GM18861 (cell line): Measurements from ENCODE around the gene ATG3.
"Not testable (repeated sequence)": the region's sequence is repeated elsewhere in the genome, so short reads cannot be mapped to it uniquely, and the experiment has no call there.

Source experiments
- ATAC-seq: cut with Tn5 transposase; IDR thresholded peaks from one replicate; pipeline ENCODE4 v1.9.1; 2021; ENCODE audit not compliant: unreplicated experiment

Gene ATG3

DNA sequence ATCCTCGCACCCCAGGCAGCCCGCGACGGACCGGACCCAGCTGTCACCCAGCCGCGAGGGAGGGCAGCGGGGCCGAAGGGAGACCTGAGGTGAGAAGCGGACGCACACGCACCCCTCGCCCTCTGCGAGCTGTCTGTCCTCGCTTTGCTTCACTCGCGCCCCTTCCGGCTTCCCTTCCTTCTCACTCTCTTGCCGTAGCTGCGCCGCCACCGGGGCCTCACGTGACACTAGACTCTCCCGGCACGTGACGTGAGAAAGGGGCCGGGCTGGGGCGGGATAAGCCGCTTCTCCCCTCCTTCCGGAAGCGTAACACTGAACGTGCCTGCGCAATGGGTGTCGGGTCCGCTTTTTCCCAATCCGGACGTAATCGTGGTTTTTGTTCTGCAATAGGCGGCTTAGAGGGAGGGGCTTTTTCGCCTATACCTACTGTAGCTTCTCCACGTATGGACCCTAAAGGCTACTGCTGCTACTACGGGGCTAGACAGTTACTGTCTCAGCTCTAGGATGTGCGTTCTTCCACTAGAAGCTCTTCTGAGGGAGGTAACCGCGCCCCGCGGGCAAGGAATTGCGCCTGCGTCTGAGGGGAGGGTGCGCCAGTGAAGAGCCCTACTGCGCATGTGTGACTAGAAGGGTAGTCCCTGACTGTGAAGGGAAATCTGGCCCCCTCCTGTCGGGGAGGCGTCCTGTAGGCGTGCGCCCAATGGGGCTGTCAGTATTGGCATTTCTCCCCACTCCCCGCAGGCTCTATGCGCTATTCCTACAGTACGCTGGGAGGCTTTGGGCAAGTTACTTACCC is at the start of gene ATG3, which contains the start of gene SLC35A5:
Gene ATG3 (minus strand): TSS at position 229 of the 796 bp plus-strand sequence. CDS start 434 bp downstream, outside the sequence.
Gene SLC35A5 (plus strand): TSS at position 312 of the 796 bp plus-strand sequence. CDS start 1,359 bp downstream, outside the sequence.
- ATAC-seq = peak; percentile 81

DNA sequence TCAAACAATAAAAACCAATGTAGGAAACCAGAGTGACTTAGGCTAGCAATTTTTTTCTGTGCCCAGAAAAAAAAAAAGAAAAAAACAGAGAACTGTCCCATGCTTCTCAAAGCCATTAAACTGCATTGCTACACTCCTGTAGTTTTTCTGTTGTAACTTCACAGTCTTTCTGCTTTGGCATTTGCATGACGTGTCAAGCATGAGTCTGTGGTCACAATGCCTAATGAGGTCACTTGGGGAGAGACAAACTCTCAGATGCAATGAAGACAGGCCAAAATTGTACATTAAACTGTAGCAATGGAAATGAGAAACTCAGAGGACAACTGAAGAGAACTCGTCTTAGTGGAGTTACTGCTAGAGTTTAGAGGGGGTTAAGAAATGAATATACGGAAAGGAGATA is 48.4 kb upstream of the ATG3 start:
- no peak for ATAC-seq

DNA sequence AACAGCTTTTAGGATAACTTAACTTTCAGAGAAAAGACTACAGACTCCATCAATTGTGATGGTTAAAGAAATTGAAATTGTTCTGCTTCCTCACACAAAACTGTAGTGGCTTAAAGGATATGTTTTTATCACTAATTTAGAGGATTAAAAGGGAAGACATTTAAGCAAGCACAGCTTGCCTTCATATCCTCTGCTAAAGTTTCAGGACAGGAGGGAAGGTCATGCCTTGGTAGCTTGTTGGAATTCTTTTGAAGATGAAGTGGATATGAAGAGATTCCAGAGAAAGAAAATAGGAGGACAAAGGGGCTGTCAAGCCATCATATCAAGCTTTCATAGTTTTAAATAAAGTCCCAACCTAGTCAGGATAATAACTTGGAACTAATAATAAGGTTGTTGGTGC is 46.1 kb upstream of the ATG3 start:
- no peak for ATAC-seq

DNA sequence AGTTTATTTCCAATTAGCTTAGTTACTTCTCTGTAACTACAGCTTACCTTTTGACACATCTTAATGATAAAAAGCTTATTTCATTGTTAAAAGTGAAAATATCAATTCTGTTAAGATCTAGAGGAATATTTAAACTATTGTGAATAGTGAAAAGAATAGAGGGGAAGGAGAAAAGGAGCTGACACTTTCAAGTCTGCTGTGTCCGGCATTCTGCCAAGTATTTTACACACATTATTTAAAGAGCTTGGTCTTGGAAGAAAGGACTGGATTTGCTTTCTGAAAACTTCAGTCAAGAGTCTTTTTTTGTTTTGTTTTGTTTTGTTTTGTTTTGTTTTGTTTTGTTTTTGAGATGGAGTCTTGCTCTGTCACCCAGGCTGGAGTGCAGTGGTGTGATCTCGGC is 44.3 kb upstream of the ATG3 start:
- ATAC-seq = no peak

DNA sequence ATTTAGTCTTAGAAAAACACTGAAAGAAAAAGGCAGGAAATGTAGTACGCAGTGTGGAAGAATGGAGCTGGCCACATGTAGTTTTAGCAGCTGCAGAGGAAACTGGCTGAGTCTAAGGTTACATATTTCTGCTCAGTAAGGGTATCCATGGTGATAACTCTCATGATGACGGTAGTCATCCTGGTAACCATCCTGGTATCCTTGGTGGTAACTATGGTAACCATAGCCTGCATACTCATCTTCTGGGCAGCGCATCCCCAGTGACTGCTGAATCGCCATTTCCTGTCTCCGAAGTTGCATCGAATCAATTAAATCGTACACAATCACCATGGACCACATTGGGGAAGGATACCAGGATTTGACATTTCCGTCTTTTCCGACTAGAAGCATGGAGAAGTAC is 43.5 kb upstream of the ATG3 start:
- ATAC-seq = no peak

DNA sequence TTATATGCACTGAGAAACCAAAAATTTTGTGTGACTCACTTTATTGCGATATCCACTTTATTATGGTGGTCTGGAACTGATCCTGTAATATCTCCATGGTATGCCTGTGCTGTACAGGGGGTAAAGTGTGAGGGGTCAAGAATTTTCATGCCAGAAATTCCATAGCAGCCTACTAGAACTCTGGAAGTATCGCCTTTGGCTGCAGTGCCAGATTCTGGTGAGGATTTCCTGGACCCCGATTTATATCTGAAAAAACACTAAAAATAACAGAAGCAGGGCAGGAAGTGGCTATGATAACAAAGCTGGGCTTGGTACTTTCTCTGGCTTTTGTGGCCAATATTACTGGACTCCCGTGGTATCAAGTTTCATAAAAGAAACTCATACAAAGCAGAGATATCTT is 42.8 kb upstream of the ATG3 start:
- no peak for ATAC-seq

DNA sequence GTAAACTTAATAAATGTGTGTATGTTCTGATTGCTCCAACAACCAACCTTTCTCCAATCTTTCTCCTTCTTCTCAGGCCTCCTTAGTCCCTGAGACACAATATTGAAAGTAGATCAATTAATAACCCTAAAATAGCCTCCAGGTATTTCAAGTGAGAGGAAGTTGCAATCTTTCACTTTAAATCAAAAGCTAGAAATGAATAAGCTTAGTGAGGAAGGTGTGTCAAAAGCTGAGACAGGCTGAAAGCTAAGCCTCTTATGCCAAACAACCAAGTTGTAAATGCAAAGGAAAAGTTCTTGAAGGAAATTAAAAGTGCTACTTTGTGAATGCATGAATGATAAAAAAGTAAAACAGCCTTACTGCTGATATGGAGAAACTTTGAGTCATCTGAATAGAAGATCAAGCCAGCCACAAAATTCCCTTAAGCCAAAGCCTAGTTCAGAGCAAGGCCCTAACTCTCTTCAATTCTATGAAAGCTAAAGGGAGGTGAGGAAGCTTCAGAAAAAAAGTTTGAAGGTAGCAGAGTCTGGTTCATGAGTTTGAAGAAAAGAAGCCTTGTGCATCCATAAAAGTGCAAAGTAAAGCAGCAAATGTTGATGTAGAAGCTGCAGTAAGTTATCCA is 40.6 kb upstream of the ATG3 start:
- peak; percentile 88 for ATAC-seq

DNA sequence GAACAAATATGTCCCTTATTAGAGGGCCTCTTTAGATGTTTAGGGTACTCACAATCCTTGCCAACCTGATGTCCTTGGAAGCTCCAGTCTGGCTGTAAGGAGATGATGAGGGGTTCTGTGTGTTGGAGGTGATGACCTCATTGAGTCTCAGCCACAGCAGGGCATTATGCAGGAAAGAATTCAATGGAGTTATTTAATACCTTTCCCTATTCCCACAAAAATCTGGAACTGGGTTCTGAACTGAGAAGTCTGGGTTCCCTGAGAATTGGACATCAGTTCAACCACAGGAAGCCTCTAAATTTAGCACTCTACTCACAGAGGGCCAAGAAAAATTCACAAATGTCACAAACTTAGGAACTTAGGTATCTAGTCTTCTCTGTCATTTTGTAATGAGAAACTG is 37.0 kb upstream of the ATG3 start:
- no peak for ATAC-seq

DNA sequence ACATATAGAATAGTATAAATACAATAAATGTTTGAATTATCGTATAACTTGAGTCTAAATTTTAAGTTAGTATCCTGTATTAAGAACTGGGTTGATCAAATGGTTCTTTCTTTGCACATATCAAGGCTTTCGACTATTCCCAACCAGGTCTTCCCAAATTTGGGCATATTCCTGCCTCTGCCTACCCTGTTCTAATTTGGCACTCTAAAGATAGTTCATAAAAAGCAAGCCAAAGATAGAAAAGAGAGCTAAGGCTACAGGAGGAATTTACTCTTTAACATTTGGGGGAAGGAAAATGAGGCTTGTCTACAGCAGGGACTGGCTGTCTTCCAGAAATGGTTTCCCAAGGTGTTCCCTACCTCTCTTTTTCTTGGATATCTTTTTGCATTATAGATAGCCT is 36.2 kb upstream of the ATG3 start:
- no peak for ATAC-seq

DNA sequence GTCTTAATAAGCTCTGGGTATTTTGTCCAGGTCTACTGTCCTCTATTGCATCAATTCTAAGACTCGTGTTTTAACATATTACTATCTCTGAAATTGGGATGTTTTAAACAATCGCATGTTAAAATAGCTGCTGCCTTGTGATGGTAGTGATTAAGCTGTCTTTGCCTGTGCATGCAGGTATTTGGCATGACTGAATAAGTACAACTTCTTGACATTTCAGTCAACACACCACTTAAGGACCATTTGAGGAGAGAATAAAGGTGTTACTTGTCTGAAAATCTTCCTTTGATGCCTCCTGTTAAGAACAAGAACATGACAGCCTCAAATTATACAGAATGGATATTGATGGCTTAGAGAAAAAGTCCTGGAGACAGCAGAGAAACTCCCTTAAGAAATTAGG is 33.1 kb upstream of the ATG3 start:
- no peak for ATAC-seq

DNA sequence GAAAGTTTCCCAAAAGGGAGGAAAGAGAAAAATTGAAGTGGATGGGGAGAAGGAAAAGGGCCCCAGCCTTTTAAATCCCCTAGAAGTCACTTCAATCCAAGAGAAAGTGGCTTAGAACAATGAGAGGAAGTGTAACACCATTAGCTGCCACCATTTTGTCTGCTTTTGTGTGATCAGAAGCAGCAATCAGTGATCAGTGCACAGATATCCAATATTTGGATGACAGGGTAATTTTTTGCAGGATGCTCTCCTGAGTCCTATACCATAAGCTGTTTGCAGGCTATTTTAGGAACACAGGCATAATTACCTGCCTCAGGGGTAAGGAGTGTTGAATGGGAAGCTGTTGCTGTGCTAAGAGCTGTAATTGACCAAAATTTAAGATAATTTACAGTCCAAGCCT is 31.5 kb upstream of the ATG3 start:
- ATAC-seq = no peak

DNA sequence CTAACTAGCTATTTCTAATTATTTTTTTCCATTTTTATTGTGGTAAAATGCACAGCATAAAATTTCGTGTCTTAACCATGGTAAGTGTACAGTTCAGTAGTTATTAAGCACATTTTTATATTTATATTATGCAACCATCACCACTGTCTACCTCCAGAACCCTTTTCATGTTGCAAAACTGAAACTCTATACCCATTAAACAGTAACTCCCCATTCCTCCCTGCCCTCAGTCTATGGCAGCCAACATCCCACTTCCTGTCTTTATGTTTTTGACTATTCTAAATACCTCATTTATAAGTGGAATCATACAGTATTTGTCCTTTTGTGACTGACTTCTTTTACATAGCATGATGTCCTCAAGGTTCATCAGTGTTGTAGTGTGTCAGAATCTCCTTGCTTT is 25.6 kb upstream of the ATG3 start:
- ATAC-seq = no peak

DNA sequence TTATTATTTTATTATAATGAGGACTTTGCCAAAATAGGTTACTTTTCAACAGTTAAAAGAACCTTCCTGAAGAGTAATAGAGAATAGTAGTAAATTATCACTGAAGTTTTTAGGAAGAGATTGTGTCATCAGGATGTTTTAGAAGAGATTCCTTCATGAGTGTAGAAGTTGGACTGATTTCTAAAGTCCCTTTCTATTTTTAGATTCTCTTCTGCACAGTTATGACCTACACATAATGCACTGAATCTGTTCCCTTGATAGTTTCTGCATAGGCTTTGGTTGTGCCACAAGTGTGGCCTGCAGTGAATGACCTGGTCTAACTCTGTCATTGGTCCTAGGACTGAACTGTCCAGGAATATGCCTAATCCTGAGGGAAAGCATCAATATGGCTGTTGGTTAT is 24.0 kb upstream of the ATG3 start:
- ATAC-seq = no peak

DNA sequence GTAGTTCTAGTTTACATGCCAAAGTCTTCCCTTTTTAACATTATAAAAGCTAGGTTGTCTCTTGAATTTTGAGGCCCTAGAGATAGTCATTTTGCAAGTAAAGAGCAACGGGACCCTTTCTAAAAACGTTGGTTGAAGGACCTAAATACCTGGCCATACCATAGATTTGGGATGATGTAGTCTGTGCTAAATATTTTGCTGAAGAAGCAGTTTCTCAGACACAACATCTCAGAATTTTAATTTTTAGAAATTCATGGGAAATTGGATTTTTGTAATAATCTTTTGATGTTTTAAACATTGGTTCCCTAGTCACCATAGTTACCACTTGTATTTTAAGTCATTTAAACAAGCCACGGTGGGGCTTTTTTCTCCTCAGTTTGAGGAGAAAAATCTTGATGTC is 21.3 kb upstream of the ATG3 start:
- ATAC-seq = no peak

DNA sequence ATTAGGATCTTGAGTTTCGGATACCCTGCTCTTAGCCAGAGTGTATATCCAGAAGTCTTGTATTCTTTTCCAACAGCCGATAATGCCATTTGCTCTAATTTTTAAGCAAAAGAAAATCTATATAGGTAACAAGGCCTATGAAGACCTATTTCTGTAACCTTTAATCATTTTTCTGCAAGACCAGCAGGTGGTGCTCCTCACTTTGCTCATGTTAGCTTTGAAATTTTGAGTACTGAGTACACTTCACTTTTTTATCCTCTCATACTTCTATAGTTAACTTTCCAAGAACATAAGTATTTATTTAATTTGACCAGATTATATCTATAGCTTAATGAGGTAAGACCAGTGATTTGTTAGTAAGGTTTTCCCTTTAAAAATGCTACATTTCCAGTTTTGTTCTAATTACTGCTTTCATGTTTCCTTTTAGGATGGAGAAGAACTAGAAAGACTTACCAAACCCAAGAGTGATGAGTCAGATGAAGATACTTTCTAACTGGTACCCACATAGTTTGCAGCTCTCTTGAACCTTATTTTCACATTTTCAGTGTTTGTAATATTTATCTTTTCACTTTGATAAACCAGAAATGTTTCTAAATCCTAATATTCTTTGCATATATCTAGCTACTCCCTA is 20.6 kb upstream of the ATG3 start:
- ATAC-seq = no peak

DNA sequence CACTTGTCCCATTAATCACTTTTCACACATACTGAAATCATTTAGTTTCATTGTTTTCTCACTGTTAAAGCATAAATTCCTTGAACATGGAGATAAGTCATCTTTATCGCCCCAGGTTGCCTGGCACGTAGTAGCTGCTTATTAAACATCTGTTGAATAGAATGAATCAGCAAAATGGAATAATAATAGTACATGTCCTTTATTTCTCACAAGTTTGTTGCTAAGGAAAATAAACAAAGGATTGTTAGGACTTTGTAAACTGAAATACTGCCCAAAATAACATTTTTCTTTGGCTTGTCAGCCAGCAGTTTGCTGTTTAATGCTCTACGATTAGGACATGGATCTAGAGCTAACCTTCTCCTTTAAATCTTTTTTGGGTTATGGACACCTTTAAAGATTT is 17.9 kb upstream of the ATG3 start:
- no peak for ATAC-seq

DNA sequence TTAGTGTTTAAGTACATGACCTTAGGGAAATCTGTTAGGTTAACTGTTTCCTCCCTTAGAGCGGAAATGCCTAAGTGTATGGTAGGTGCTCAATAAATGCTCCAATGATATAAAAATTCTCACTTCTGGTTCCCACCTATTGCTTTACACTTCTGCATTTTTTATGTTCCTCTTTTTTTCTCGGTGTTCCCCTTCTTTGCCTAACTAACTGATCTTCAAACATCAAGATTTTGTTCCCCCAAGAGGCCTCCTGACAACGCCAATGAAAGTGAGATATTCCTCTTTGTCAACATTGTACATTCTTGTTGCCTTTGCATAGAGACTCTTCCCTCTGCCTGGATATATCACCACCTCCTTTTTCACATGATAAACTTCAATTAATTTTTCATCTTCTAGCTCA is 17.5 kb upstream of the ATG3 start:
- ATAC-seq = no peak

DNA sequence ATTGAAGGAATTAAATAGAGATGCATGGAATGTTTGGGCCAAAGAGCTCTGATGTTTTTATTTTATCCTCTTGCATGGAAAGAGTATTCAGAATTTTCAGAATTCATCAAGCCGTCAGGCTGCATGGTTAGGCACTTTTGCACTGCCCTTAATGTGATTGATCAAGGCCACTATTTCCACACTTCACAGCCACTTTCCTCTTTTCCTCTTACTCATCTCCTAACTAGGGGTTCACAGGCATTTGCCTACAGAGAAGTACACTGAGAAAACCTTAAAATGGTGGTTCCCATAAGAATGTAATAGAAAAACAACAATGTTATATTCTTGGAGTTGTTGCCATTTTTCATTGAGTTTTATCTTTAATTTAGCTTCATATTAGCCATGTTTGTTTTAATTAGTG is 10.9 kb upstream of the ATG3 start:
- no peak for ATAC-seq

DNA sequence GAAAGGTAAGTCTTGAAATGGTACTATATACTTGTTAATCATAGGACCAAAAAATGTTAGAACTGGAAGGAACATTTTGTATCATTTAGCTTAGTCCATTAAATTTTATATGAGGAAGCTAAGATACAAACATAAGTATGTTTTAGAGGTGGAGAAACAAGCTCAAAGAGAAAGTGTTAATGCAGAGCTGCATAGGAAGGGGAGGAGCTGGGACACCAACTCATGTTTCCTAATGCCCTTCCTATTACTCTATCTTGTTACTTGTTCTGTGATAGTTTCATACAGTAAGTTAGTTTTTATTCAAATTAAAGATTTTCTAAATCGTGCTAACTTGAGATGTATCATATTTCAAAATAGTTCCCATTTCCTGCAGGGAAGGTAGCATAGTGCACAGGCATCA is 7.5 kb upstream of the ATG3 start:
- no peak for ATAC-seq

DNA sequence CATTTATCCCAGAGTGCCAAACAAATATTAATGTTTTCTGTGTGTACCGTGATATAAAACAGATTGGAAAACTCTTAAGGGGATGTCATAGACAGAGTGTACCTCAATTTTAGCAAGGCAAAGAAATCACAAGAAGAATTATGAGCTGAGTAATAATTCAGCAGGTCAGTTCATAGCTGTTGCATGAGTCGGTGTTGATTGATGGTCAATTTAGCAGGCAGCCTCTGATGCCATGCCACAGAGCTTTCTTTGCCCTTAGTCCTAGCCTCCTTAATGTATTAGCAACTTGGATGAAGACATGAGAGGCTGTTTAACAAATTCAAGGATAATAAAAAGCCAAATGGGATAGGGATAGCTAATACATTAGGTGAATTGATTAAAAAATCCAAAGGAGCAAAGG is 6.9 kb upstream of the ATG3 start:
- no peak for ATAC-seq

DNA sequence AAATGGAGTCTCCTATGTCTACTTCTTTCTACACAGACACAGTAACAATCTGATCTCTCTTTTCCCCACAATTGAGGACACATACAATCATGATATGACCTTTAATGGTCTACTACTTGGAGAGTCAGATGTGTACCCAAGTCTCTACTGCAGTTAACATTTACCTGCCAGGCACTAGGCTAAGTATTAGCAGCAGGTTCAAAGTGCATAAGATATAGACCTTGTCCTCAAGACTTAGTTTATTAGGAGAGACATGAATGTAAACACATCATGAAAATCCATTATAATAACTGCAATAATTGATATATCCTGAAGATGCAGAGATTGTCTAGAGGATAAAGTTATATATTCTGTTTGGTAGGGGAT is 3.2 kb upstream of the ATG3 start:
- ATAC-seq = no peak

DNA sequence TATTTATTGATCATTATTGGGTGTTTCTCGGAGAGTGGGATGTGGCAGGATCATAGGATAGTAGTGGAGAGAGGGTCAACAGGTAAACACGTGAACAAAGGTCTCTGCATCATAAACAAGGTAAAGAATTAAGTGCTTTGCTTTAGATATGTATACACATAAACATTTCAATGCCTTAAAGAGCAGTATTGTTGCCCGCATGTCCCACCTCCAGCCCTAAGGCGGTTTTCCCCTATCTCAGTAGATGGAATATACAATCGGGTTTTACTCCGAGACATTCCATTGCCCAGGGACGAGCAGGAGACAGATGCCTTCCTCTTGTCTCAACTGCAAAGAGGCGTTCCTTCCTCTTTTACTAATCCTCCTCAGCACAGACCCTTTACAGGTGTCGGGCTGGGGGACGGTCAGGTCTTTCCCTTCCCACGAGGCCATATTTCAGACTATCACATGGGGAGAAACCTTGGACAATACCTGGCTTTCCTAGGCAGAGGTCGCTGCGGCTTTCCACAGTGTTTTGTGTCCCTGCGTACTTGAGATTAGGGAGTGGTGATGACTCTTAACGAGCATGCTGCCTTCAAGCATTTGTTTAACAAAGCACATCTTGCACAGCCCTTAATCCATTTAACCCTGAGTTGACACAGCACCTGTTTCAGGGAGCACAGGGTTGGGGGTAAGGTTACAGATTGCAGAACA is 2.6 kb upstream of the ATG3 start:
- ATAC-seq = not testable (repeated sequence)
